ENCODE data around the gene EXTL2. TPM values are rescaled to one million over a fixed set of nuclear protein-coding genes. Genes with fewer than 3 reads are reported as not detected.
A peak's percentile ranks its signal among the peaks of the same experiment; 100 is the strongest.

EXTL2 gene
- total RNA-seq, 1 experiment from 2014 or later: 15.2 TPM

- no TSS peak for BruUV-seq (replicated peaks)
Measured at GRCh38 chr1:100912019-100912418, 17.4 kb upstream of the EXTL2 start.

GRCh38 chr1:100909018-100909417 lies 14.4 kb upstream of the EXTL2 start:
- Mint-ChIP-seq H3K36me3 (ENCODE audit: insufficient read depth, unreplicated experiment) (peaks cover 77% of the 10 kb centered on the region), H3K27me3 (ENCODE audit: insufficient read depth, unreplicated experiment) (no peaks in the 10 kb centered on the region), H3K4me1 (ENCODE audit: insufficient read depth, unreplicated experiment) (peaks cover 8% of the 10 kb centered on the region), H3K27ac (ENCODE audit: low read depth, unreplicated experiment) (no peak overlapping the region), H3K9me3 (ENCODE audit: unreplicated experiment) (peaks cover 7% of the 10 kb centered on the region), H3K4me3 (ENCODE audit: unreplicated experiment) (no peak overlapping the region)
- ChIA-PET POLR2A (interaction anchor here (1.4 to 7.9 kb wide), 3 partner anchors 12 to 25 kb away, joined by 4 to 58 read pairs (median 6); partner anchors contain the start of genes EXTL2 and SLC30A7), CTCF (interaction anchor here (0.7 to 1.8 kb wide), 7 partner anchors 13 to 482 kb away, joined by 3 to 12 read pairs (median 3); partner anchors contain the start of gene S1PR1)
- intact Hi-C loops (cut with micrococcal nuclease): no loop called here
- no TSS peak for BruUV-seq (replicated peaks)
- no peak for TF ChIP-seq CTCF (IDR thresholded peaks at IDR 0.05; ENCODE audit: unreplicated experiment)
- DNase-seq (ENCODE audit: unreplicated experiment): no peak

More at GRCh38 chr1:100912019-100912418, 17.4 kb upstream of the EXTL2 start:
- ChIA-PET CTCF (interaction anchor here (0.6 kb wide), 1 partner anchor 203 kb away, joined by 3 read pairs; no protein-coding TSS in a partner anchor), POLR2A (interaction anchor here (7.9 kb wide), 1 partner anchor 16 kb away, joined by 58 read pairs; the partner anchor contains the start of genes EXTL2 and SLC30A7)
- TF ChIP-seq CTCF (IDR thresholded peaks at IDR 0.05; ENCODE audit: unreplicated experiment): no peak
- Mint-ChIP-seq H3K36me3 (ENCODE audit: insufficient read depth, unreplicated experiment) (peaks cover 74% of the 10 kb centered on the region), H3K27me3 (ENCODE audit: insufficient read depth, unreplicated experiment) (no peaks in the 10 kb centered on the region), H3K27ac (ENCODE audit: low read depth, unreplicated experiment) (no peak overlapping the region), H3K4me1 (ENCODE audit: insufficient read depth, unreplicated experiment) (peaks cover 14% of the 10 kb centered on the region), H3K9me3 (ENCODE audit: unreplicated experiment) (no peaks in the 10 kb centered on the region), H3K4me3 (ENCODE audit: unreplicated experiment) (no peak overlapping the region)
- no peak for DNase-seq (ENCODE audit: unreplicated experiment)
- intact Hi-C loops (cut with micrococcal nuclease): no loop called here

- H3K9me3 Mint-ChIP-seq (ENCODE audit: unreplicated experiment): peaks cover 7% of the 10 kb centered on the region
- TF ChIP-seq CTCF (IDR thresholded peaks at IDR 0.05; ENCODE audit: unreplicated experiment): no peak
- DNase-seq (ENCODE audit: unreplicated experiment): no peak
- H3K36me3 Mint-ChIP-seq (ENCODE audit: insufficient read depth, unreplicated experiment): peaks cover 73% of the 10 kb centered on the region
- intact Hi-C loops (cut with micrococcal nuclease): no loop called here
- H3K4me3 Mint-ChIP-seq (ENCODE audit: unreplicated experiment): no peak overlapping the region
- ChIA-PET POLR2A (interaction anchor here (1.4 to 7.9 kb wide), 2 partner anchors 12 to 13 kb away, joined by 6 to 58 read pairs; partner anchors contain the start of genes EXTL2 and SLC30A7), CTCF (interaction anchor here (0.5 to 1.8 kb wide), 5 partner anchors 11 to 1763 kb away, joined by 3 to 12 read pairs (median 4); no protein-coding TSS in a partner anchor)
- H3K27me3 Mint-ChIP-seq (ENCODE audit: insufficient read depth, unreplicated experiment): no peaks in the 10 kb centered on the region
- H3K27ac Mint-ChIP-seq (ENCODE audit: low read depth, unreplicated experiment): peak overlapping the region; percentile 66
- BruUV-seq (replicated peaks): no TSS peak
- peaks cover 8% of the 10 kb centered on the region for H3K4me1 Mint-ChIP-seq (ENCODE audit: insufficient read depth, unreplicated experiment)
Measured at GRCh38 chr1:100907887-100908286, 13.2 kb upstream of the EXTL2 start.

GRCh38 chr1:100905181-100905580 lies 10.5 kb upstream of the EXTL2 start:
- Mint-ChIP-seq H3K27ac (ENCODE audit: low read depth, unreplicated experiment) (no peak overlapping the region), H3K36me3 (ENCODE audit: insufficient read depth, unreplicated experiment) (peaks cover 66% of the 10 kb centered on the region), H3K9me3 (ENCODE audit: unreplicated experiment) (peaks cover 7% of the 10 kb centered on the region), H3K4me1 (ENCODE audit: insufficient read depth, unreplicated experiment) (peaks cover 8% of the 10 kb centered on the region), H3K27me3 (ENCODE audit: insufficient read depth, unreplicated experiment) (no peaks in the 10 kb centered on the region), H3K4me3 (ENCODE audit: unreplicated experiment) (no peak overlapping the region)
- POLR2A ChIA-PET: interaction anchor here (7.9 kb wide), 1 partner anchor 9 kb away, joined by 58 read pairs; the partner anchor contains the start of genes EXTL2 and SLC30A7
- CTCF ChIA-PET: interaction anchor here (0.6 kb wide), 1 partner anchor 580 kb away, joined by 3 read pairs; no protein-coding TSS in a partner anchor
- no peak for TF ChIP-seq CTCF (IDR thresholded peaks at IDR 0.05; ENCODE audit: unreplicated experiment)
- no peak for DNase-seq (ENCODE audit: unreplicated experiment)
- BruUV-seq (replicated peaks): no TSS peak
- intact Hi-C loops (cut with micrococcal nuclease): no loop called here
